Endothelial cell of umbilical vein (primary cell): ENCODE data around the gene ZNF835. TPM values are rescaled to one million over a fixed set of nuclear protein-coding genes. Genes with fewer than 3 reads are reported as not detected.

Source experiments
- BruUV-seq: library from RNA; stranded (reverse); fragments of 400-500 nt; replicated peaks from 2 replicates; lab custom pipeline; 2021; lab: Mats Ljungman, UMichigan
- CTCF ChIA-PET: fragments of 300-600, 350-600 bp; sonication (Branson Sonifier 250); formaldehyde crosslinking; loops from one replicate; lab custom pipeline; 2021; ENCODE audit warnings: antibody characterized with exemption, inconsistent platforms; lab: Charles Lee
- POLR2A ChIA-PET: fragments of 300-600, 350-600 bp; sonication (Branson Sonifier 250); formaldehyde crosslinking; loops from one replicate; lab custom pipeline; 2021; ENCODE audit warnings: antibody characterized with exemption, inconsistent platforms; lab: Charles Lee
- DNase-seq: peaks from one replicate; pipeline ENCODE4 v3.0.0-alpha.2; 2011; ENCODE audit warnings: low read depth, low spot score
- FAIRE-seq: peaks from 2 replicates; lab custom pipeline; 2011; peaks lifted over from hg19 to GRCh38; lab: Jason Lieb, UNC
- H2AFZ ChIP-seq: 2 replicates; pipeline ENCODE4 v1.6.0; 2012; ENCODE audit warnings: low read depth, low read length, control low read depth, inconsistent platforms
- H3K27ac ChIP-seq: 2 replicates; pipeline ENCODE4 v1.5.1; 2011; ENCODE audit warnings: low read depth, mild to moderate bottlenecking, control low read depth, low read length, moderate library complexity; ENCODE audit not compliant: insufficient read depth
- H3K27me3 ChIP-seq, 2 experiments: 2 replicates each; pipeline versions ENCODE4 v1.6.0 to v1.6.1; 2011; ENCODE audit warnings: low read length in 2 of 2, mixed read lengths in 1 of 2; ENCODE audit not compliant: control insufficient read depth in 2 of 2, insufficient read depth in 2 of 2
- H3K36me3 ChIP-seq, 2 experiments: 2 replicates in 1 of 2; 3 replicates in 1 of 2; pipeline ENCODE4 v1.5.1; 2011; ENCODE audit warnings: low read length in 2 of 2, mild to moderate bottlenecking in 1 of 2, moderate library complexity in 1 of 2; ENCODE audit not compliant: control insufficient read depth in 2 of 2, insufficient read depth in 2 of 2; ENCODE audit errors: extremely low read depth in 1 of 2
- H3K4me1 ChIP-seq: 3 replicates; pipeline ENCODE4 v1.5.1; 2011; ENCODE audit warnings: mild to moderate bottlenecking, low read length; ENCODE audit not compliant: control insufficient read depth, insufficient read depth; ENCODE audit errors: extremely low read depth
- H3K4me2 ChIP-seq: 2 replicates; pipeline ENCODE4 v1.6.1; 2011; ENCODE audit warnings: low read length, control low read depth, mixed read lengths; ENCODE audit not compliant: insufficient read depth
- H3K4me3 ChIP-seq, 3 experiments: fragments of 200-600 bp in 1 of 3; sonication (generic), shearing (Covaris generic) in 1 of 3; replicated peaks in 1 of 3; 2 replicates each; pipeline ENCODE4 v1.5.1; 2011 to 2016; ENCODE audit warnings: control low read depth in 3 of 3, low read length in 3 of 3, mild to moderate bottlenecking in 2 of 3, inconsistent platforms in 1 of 3, low read depth in 1 of 3, moderate library complexity in 1 of 3; ENCODE audit not compliant: insufficient read depth in 1 of 3
- H3K79me2 ChIP-seq: 2 replicates; pipeline ENCODE4 v1.6.0; 2012; ENCODE audit warnings: low read length, inconsistent platforms; ENCODE audit not compliant: control insufficient read depth, insufficient read depth
- H3K9ac ChIP-seq: replicated peaks from 2 replicates; pipeline ENCODE3; 2011; ENCODE audit warnings: low read length, control low read depth; ENCODE audit not compliant: insufficient read depth; ENCODE audit errors: extremely low read depth
- H3K9me1 ChIP-seq: replicated peaks from 3 replicates; pipeline ENCODE4 v1.6.0; 2011; ENCODE audit warnings: mild to moderate bottlenecking, low read length; ENCODE audit not compliant: control insufficient read depth, insufficient read depth; ENCODE audit errors: extremely low read depth
- H3K9me3 ChIP-seq: replicated peaks from 2 replicates; pipeline ENCODE4 v1.5.1; 2012; ENCODE audit warnings: low read length, inconsistent platforms; ENCODE audit not compliant: control insufficient read depth, insufficient read depth
- H4K20me1 ChIP-seq: replicated peaks from 2 replicates; pipeline ENCODE3; 2011; ENCODE audit warnings: mild to moderate bottlenecking, low read length; ENCODE audit not compliant: control insufficient read depth, insufficient read depth; ENCODE audit errors: extremely low read depth
- CTCF ChIP-seq, 2 donors: IDR thresholded peaks; 1 replicate in 1 of 2; 2 replicates in 1 of 2; pipeline ENCODE4 v1.5.1; 2011; ENCODE audit warnings: low read length in 2 of 2, mild to moderate bottlenecking in 2 of 2, moderate library complexity in 2 of 2, control low read depth in 1 of 2, inconsistent platforms in 1 of 2, low read depth in 1 of 2; ENCODE audit not compliant: insufficient read depth in 1 of 2; ENCODE audit errors: extremely low read depth in 1 of 2
- EZH2 ChIP-seq: IDR thresholded peaks from 2 replicates; pipeline ENCODE4 v1.6.1; 2012; ENCODE audit warnings: borderline replicate concordance, low read depth, mild to moderate bottlenecking, moderate library complexity, low read length, inconsistent platforms; ENCODE audit not compliant: severe bottlenecking
- FOS ChIP-seq: IDR thresholded peaks from 2 replicates; pipeline ENCODE4 v1.6.1; 2011; ENCODE audit warnings: mild to moderate bottlenecking, low read length, moderate library complexity, borderline replicate concordance; ENCODE audit not compliant: insufficient read depth
- GATA2 ChIP-seq: IDR thresholded peaks from 2 replicates; pipeline ENCODE4 v1.7.0; 2011; ENCODE audit warnings: low read depth, mild to moderate bottlenecking, moderate library complexity, mixed read lengths, low read length; ENCODE audit not compliant: insufficient read length, insufficient read depth
- JUN ChIP-seq: IDR thresholded peaks from 2 replicates; pipeline ENCODE4 v1.6.1; 2011; ENCODE audit warnings: borderline replicate concordance, low read depth; ENCODE audit not compliant: insufficient read length, insufficient read depth
- MAX ChIP-seq: IDR thresholded peaks from 2 replicates; pipeline ENCODE4 v1.6.1; 2011; ENCODE audit not compliant: insufficient read depth, insufficient read length
- MYC ChIP-seq: IDR thresholded peaks from one replicate; pipeline ENCODE4 v1.6.1; 2011; ENCODE audit warnings: mild to moderate bottlenecking, low read depth, low read length
- POLR2A ChIP-seq: IDR thresholded peaks from 2 replicates; pipeline ENCODE4 v1.6.1; 2012; ENCODE audit warnings: low read depth, mild to moderate bottlenecking, control low read depth, low read length
- POLR2AphosphoS5 ChIP-seq: IDR thresholded peaks from 2 replicates; pipeline ENCODE4 v1.6.1; 2012; ENCODE audit warnings: low read depth, mild to moderate bottlenecking, control low read depth, low read length, moderate library complexity; ENCODE audit not compliant: insufficient read depth
- dilution Hi-C: fragments of 300-500 bp; cut with MboI; formaldehyde crosslinking; loops from one replicate; pipeline ENCODE4 v1.15.0; 2019; ENCODE audit warnings: low sequenced_read_pairs; ENCODE audit not compliant: extremely low pct_ligation_motif_present
- intact Hi-C: fragments of 100-400 bp; cut with micrococcal nuclease; formaldehyde crosslinking; loops from one replicate; pipeline ENCODE4 v1.10.0; 2022
- polyA plus RNA-seq, 4 experiments: library from polyadenylated mRNA; depleted of rRNA in 3 of 4; stranded (reverse) in 3 of 4; unstranded in 1 of 4; fragments of >200 nt; gene quantifications; 2 replicates each; pipeline versions ENCODE4 v1.2.1 to v1.2.3, GENCODE V29; 2011 to 2012; ENCODE audit warnings: missing spikeins in 1 of 4
- total RNA-seq: library from RNA; stranded (reverse); gene quantifications from 2 replicates; pipeline ENCODE4 v1.2.3, GENCODE V29; 2021

The ZNF835 gene
- total and polyA plus RNA-seq, 2 donors (not counting 3 experiments of a cell fraction or from before 2014, with no cell fraction given), result 0.01 TPM; not detected in 1

- intact Hi-C loops, result no loop called here
- no peaks in the 10 kb centered on the region for H3K36me3 ChIP-seq
- no peaks in the 10 kb centered on the region for H3K4me1 ChIP-seq
Measured at GRCh38 chr19:56701895-56702294, 30.3 kb upstream of the ZNF835 start.

More at GRCh38 chr19:56701895-56702294, 30.3 kb upstream of the ZNF835 start:
- no peak for FAIRE-seq
- H3K79me2 ChIP-seq, result no peaks in the 10 kb centered on the region
- CTCF ChIA-PET, result no interaction called here
- no peak overlapping the region for H3K4me3 ChIP-seq
- no peak overlapping the region for H3K4me2 ChIP-seq
- POLR2A ChIA-PET, result no interaction called here
- BruUV-seq, result no TSS peak
- H4K20me1 ChIP-seq, result no peaks in the 10 kb centered on the region
- no peak overlapping the region for H3K9ac ChIP-seq
- peaks cover 5% of the 10 kb centered on the region for H3K9me3 ChIP-seq
- no peak overlapping the region for H2AFZ ChIP-seq
- DNase-seq, result no peak
- H3K9me1 ChIP-seq, result no peaks in the 10 kb centered on the region
- dilution Hi-C loops, result no loop called here
- H3K27me3 ChIP-seq, result no peaks in the 10 kb centered on the region
- no peak overlapping the region for H3K27ac ChIP-seq
- TF ChIP-seq FOS (no peak), CTCF (IDR thresholded peaks at IDR 0.05; ENCODE audit: extremely low read depth in 1 of 2, insufficient read depth in 1 of 2, low read depth in 1 of 2, low read length in 2 of 2) (no peak), EZH2 (no peak), MYC (no peak), GATA2 (no peak), POLR2AphosphoS5 (no peak), MAX (no peak), JUN (no peak), POLR2A (no peak)
